SH-SY5Y (cell line): ENCODE results near the gene TCEA3.

ENCODE experiments used
- GATA2 ChIP-seq: IDR thresholded peaks from 2 replicates; pipeline ENCODE4 v1.6.1; 2011; ENCODE audit warnings: mild to moderate bottlenecking, low read depth, low read length
- GATA3 ChIP-seq: IDR thresholded peaks from 2 replicates; pipeline ENCODE4 v1.6.1; 2011; ENCODE audit warnings: low read depth, mild to moderate bottlenecking, low read length, moderate library complexity

Gene TCEA3

GRCh38 chr1:23358310-23358875, 66.2 kb downstream of the TCEA3 start:
- TF ChIP-seq GATA3 (no peak), GATA2 (no peak)

- TF ChIP-seq GATA2 (no peak), GATA3 (no peak)
Observed at GRCh38 chr1:23357138-23357908, 67.2 kb downstream of the TCEA3 start.

GRCh38 chr1:23356471-23357137, 67.9 kb downstream of the TCEA3 start:
- no peak for TF ChIP-seq GATA3
- TF ChIP-seq GATA2 = no peak

GRCh38 chr1:23354245-23354644, 70.3 kb downstream of the TCEA3 start:
- TF ChIP-seq GATA3 = no peak
- TF ChIP-seq GATA2 = no peak

GRCh38 chr1:23352096-23352695, 72.4 kb downstream of the TCEA3 start:
- TF ChIP-seq GATA2 (no peak), GATA3 (no peak)

- no peak for TF ChIP-seq GATA2
- TF ChIP-seq GATA3 = no peak
Observed at GRCh38 chr1:23345920-23346319, 78.6 kb downstream of the TCEA3 start.

- TF ChIP-seq GATA2 = no peak
- no peak for TF ChIP-seq GATA3
Observed at GRCh38 chr1:23344987-23345472, 79.5 kb downstream of the TCEA3 start.

GRCh38 chr1:23344111-23344986, 80.2 kb downstream of the TCEA3 start, which contains the start of gene HNRNPR:
Gene HNRNPR (minus strand): TSS chr1:23344284. CDS start chr1:23341008, 3,276 bp downstream.
- TF ChIP-seq GATA3 (no peak), GATA2 (no peak)

GRCh38 chr1:23343221-23344110, 81.1 kb downstream of the TCEA3 start:
- TF ChIP-seq GATA2 = no peak
- TF ChIP-seq GATA3 = no peak

- TF ChIP-seq GATA3 (no peak), GATA2 (no peak)
Observed at GRCh38 chr1:23341931-23342692, 82.4 kb downstream of the TCEA3 start.

GRCh38 chr1:23339632-23340031, 84.9 kb downstream of the TCEA3 start:
- TF ChIP-seq GATA2 (no peak), GATA3 (no peak)

GRCh38 chr1:23337869-23338268, 86.7 kb downstream of the TCEA3 start:
- TF ChIP-seq GATA2 (no peak), GATA3 (no peak)
